GM19372 (cell line): ENCODE data around the gene SLC25A1.

Experiments
- ATAC-seq: cut with Tn5 transposase; IDR thresholded peaks from one replicate; pipeline ENCODE4 v1.9.1; 2021; ENCODE audit warnings: mild to moderate bottlenecking, low read depth, moderate library complexity; ENCODE audit not compliant: unreplicated experiment

The SLC25A1 gene

GRCh38 chr22:19182472-19183157 is 4.1 kb upstream of the SLC25A1 start:
- ATAC-seq = no peak

DNA sequence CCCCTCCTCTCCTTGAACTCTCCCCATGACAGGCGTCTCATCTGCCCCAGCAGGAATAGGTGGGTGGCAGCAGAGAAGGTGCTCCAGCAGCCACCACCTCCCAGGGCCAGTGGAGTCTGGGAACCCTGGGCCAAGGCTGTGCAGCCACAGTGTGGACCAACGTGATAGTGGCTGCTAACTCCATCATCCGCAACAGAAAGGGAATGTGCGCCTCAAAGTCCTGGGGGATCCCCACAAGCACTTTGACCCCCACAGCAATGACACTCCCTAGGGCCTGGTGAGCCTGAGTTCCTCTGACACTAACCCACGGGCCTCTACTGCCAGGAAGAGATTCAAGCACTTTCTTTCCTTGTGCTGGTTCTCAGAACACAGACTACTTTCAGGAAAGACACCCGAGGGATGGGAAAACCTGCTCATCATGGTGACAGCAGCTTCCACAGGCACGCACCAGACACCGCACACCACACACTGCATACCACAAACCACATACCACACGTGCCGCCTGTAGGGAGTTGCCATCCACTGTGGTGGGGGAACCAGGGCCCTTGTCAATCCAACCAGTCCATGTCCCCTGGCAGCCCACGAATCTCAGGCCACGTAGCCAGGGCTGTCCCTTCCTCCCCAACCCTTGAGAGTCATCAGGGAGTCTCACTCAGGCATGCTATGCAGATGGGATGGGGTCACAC is 3.4 kb upstream of the SLC25A1 start:
- no peak for ATAC-seq

DNA sequence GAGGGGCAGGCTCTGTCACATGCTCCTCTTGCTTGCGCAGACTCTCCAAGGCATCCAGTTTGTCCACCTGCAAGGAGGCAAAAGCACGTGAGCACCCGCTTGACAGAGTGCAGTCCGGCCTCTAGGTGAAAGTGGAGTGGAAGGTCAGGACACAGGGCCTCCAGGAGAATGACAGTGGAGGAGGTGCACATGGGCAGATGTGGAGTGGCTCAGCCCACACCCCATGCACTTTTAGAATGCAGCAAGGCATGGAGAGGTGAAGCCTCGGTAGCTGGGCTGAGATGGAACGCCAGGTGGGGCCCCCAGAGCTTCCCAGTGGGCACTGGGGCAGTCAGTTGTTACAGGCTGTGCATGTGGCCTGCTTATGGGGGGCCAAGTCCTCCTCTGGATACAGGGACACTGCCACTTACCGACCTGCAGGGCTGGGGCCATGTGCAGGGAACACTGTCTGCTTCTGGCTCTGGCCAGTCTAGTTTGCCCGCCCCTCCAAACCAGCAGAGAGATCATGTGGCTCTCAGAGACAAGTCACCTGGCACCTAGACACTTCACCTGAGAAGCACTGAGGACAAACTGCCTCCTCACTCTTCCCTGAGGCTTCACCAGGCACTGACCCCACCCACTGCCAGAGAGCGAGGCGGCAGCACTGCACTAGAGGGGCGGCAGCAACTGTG is 2.3 kb upstream of the SLC25A1 start:
- no peak for ATAC-seq

DNA sequence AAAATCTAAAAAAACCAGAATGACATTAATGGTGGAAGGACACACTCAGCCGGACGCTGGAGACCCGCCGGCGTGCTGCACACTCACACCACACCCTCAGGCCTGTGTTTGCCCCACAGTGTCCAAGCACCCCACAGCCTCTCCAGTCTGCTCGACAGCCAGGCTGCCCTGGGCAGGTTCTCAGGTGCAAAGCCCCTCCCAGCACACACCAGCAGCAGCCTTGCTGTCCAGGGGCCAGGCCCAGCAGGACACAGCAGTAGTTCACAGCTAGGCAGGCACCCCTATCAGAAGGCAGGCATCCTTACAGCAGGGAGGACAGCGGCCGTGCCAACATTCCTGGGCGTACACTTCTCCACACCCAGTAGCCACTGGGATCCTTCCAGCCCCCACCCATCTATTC is 1.7 kb upstream of the SLC25A1 start:
- no peak for ATAC-seq

- peak; percentile 45 for ATAC-seq
Observed at GRCh38 chr22:19179497-19180048, 1.0 kb upstream of the SLC25A1 start.

- ATAC-seq = peak; percentile 29
Observed at GRCh38 chr22:19178065-19178656, 375 bp downstream of the SLC25A1 start.

DNA sequence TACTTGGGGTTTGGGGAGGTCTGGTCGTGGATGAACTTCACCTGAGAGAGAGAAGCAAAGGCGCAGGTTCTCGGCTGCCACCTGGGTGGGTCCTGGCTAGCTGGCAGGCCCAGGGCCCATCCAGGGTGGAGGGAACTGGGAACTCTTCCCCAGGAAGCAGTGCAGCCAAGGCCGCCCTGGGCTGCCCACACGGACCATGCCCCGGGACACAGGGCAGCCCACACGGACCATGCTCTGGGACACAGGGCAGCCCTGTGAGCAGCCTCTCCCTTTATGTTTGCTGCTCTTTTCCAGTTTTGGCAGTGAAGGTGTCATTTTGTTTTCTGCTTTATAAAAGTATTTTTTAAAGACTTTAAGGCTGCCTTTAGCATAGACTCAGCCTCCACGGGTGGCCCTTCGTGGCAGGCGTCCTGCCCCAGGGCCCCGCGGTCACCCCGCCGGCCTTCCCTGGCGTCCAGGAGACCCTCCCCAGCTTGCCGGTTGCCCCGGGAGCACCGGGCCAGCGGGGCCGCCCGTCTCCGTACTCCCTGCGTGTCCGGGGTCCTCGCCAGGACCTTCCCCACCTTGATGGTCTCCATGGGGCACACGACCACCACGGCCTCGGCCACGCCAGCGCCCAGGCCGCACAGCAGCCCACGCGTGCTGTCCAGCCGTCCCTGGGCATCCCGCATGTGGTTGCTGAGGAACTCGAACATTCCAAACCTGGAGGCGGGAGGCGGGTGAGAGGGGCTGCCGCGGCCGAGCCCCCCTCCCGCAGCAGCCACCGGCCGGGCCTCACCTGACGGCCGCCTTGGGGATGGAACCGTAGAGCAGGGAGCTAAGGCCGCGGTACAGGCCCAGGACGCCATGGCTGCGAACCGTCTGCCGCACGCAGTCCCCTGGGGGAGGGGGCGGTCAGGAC is 1.1 kb downstream of the SLC25A1 start:
- no peak for ATAC-seq

DNA sequence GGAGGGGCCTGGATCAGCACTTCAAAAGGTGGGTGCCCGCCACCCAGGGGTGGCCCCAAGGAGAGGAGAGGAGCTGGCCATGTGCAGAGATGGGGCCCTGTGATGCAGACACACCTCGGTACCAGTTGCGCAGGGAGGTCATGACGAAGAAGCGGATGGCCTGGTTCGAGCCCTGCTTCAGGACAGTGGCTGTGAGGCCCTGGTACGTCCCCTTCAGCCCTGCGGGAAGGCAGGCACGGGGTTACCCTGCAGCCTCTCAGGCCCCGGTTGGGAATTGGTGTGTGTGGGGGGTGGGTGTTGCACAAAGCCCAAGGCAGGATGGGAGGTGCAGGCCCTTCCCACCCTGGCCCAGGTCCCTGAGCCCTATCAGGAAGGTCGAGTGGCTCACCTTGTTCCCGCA is 1.8 kb downstream of the SLC25A1 start:
- ATAC-seq = no peak

DNA sequence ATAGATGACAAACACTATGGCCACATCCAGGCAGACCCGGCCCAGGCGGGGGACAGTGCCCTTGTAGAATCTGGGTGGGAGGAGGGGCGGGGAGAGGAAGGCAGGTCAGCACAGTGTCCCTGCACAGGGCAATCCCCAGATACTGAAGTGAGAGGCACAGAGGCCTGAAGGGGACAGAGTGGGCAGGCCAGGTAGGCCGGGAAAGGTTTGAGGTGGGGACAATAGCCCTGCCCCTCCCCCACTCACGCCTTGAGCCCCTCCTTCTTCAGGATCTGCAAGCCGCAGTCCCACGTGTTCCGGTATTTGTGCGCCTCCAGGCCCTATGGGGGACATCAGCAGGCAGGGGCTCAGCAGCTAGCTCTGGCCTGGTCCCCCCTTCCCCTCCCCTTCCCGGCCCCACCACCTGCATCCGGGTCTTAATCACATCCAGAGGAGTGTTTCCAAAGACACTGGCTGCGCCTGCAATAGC is 2.3 kb downstream of the SLC25A1 start:
- ATAC-seq = no peak

DNA sequence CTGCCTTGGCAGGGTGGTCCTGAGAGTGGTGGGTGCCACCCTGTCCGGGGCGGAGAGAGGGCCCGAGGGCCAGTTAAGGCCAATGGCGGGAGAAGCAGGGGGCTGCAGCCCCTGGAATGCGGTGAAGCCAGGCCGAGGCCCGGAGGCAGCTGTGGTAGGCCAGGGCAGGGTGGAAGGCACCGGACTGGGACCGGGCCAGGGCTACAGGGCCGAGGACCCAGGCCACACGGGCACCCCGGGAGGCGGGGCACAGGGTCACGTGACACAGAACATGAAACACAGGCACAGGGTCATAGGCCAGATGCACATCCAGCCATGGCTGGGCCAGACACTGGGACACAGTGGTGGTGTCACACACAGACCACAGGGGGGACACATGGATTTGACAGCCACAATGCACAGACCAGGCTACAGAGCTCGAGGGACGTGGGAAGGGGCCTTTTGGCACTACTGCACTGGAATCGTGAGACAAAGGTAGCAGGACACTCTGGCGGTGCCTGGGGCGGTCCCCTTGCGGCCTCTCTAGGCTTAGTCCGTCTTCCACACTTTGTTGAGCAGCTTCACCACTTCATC is 2.8 kb downstream of the SLC25A1 start:
- ATAC-seq = no peak

- ATAC-seq = no peak
Observed at GRCh38 chr22:19175026-19175601, 3.4 kb downstream of the SLC25A1 start.

GRCh38 chr22:19174106-19175025 is 4.2 kb downstream of the SLC25A1 start:
- no peak for ATAC-seq

DNA sequence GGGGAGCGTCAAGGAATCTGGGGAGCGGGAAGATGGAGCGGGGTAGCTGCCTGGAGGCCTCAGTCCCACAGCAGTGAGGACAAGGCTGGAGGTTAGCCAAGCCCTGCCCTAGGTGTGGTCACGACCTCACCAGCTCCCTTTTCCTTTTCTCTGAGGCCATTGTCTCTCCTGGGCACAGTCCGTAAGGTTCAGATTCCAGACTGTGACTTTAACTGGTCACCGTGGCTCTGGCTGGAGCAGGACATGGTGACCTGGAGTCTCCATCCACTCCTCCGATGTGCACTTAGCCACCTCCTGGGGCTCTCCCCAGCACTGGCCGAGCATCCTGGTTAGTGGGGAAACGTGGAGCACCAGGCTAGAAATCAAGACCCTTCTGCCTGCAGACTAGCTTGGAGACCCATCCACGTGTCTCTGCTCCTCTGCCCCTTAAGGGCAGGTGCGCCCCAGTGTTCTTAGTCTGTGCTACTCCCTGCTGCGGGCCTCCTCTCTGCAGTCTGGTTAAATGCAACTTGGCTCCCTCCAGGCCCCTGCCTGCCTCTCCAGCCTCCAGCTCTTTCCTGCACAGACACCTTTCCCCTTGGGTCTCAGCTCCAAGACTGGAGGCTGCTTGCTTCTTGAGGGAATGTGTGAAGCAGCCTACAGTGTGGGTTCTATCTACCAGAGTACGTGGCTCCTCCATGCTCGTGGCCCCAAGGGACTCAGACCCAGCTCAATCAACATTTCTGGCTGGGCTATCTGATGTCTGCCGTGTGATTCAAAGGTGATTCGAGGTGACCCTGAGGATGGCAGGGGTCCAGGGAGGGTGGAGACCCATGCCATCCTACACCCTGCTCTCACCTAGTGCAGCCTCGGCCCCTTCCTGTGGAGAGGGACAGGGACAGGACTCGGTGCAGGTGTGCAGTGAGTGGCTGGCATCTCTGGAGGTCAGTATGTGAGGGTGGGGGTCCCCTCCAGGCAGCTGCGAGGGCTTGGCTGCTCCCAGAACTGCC is 5.2 kb downstream of the SLC25A1 start:
- ATAC-seq = no peak

GRCh38 chr22:19172213-19173046 is 6.1 kb downstream of the SLC25A1 start:
- no peak for ATAC-seq

DNA sequence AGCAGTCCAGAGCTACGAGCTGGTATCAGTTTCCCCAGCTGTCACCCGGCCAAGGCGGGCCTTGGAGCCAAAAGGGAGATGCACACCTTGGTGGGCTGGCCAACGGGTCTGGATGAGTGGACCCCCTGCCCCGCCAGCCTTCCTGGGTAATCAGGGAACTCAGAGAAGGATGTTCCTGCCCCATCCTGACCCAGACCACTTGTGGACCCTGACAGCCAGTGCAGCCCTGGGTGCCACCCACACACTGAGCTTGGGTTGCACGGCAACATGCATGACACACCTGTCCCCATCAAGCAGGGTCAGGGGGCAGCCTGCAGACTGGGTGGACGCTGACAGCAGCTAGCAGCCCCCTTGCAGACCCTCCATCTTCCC is 8.6 kb downstream of the SLC25A1 start:
- ATAC-seq = no peak
